ENCODE measurements around the gene CPVL. TPM values are rescaled to one million over a fixed set of nuclear protein-coding genes. Genes with fewer than 3 reads are reported as not detected.

Gene CPVL
- total RNA-seq, 1 experiment from 2014 or later, result 10.3 TPM

DNA sequence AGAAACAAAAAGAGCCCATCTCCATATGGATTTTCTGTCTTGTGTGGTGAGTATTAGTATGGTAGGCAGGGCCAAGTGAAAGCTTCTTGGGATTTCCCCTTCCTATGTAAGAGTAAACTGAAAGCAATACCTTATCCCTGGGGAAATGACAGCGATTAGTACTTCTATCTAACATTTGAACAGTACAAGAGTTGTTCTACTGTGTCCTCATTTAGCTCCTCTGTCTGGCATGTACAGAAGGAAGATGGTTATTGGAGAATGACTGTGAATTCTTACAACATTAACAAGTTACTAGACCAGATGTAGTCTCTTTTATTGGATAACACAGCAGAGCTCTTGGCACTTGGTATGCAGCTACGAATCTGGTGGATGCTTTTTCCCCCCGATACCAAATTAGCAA, 170.3 kb downstream of the CPVL start:
- no peaks in the 10 kb centered on the region for H3K36me3 ChIP-seq (ENCODE audit: control insufficient read depth in 1 of 2, insufficient read depth in 2 of 2, low read length in 2 of 2)
- H3K4me3 ChIP-seq (replicated peaks in 1 of 2; ENCODE audit: low read depth in 1 of 2, low read length in 2 of 2), result no peak overlapping the region
- no TSS peak for BruUV-seq (replicated peaks)
- RAD21 ChIA-PET (ENCODE audit: low non-redundant PET in 1 of 2, low total read pairs in 2 of 2, uncharacterized antibody in 2 of 2, unreplicated experiment in 2 of 2), result no interaction called here
- POLR2A ChIA-PET, result no interaction called here
- no peak for ATAC-seq
- no peaks in the 10 kb centered on the region for H4K20me1 ChIP-seq (ENCODE audit: insufficient read depth)
- intact Hi-C loops (cut with micrococcal nuclease), result no loop called here
- no peaks in the 10 kb centered on the region for H3K27me3 ChIP-seq (ENCODE audit: insufficient read depth, low read length)
- no peaks in the 10 kb centered on the region for H3K4me1 ChIP-seq (ENCODE audit: control insufficient read depth in 1 of 2, insufficient read depth in 2 of 2, low read length in 2 of 2)
- H3K9me3 ChIP-seq (ENCODE audit: control insufficient read depth in 1 of 2, insufficient read depth in 1 of 2, low read depth in 1 of 2, low read length in 2 of 2), result no peaks in the 10 kb centered on the region
- no peaks in the 10 kb centered on the region for H3K79me2 ChIP-seq (ENCODE audit: insufficient read depth, low read length)
- H2AFZ ChIP-seq (ENCODE audit: low read depth, low read length, poor library complexity, severe bottlenecking), result no peak overlapping the region
- DNase-seq (ENCODE audit: low read depth, low spot score), result no peak
- CTCF ChIA-PET, result no interaction called here
- no peak for TF ChIP-seq EGR1 (IDR thresholded peaks at IDR 0.05; ENCODE audit: low read depth)
- no peaks in the 10 kb centered on the region for H3K9me2 ChIP-seq (ENCODE audit: insufficient read depth)
- H3K9ac ChIP-seq (ENCODE audit: low read length), result no peak overlapping the region
- H3K4me2 ChIP-seq (ENCODE audit: low read length), result no peak overlapping the region
- H3K27ac ChIP-seq (ENCODE audit: low read depth, low read length), result no peak overlapping the region

DNA sequence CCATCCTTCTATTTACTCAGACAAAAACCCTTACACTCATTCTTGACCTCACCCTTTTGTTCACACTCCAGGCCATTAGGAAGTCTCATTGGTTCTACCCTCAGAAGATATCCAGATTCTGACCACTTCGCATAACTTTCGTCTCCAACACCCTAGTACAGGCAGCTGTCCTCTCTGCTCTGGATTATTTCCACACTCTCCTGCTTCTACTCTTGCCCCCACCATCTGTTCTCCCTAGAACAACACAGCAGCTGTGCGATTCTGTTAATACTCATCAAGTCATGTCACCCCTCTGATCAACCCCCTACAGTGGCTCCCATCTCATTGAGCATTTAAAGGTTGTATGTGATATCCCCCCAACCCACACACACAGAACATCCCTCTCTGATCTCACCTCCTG, 172.7 kb downstream of the CPVL start:
- H3K27ac ChIP-seq (ENCODE audit: low read depth, low read length), result no peak overlapping the region
- no peak for DNase-seq (ENCODE audit: low read depth, low spot score)
- ChIA-PET RAD21 (ENCODE audit: low non-redundant PET in 1 of 2, low total read pairs in 2 of 2, uncharacterized antibody in 2 of 2, unreplicated experiment in 2 of 2) (no interaction called here), POLR2A (no interaction called here), CTCF (no interaction called here)
- H4K20me1 ChIP-seq (ENCODE audit: insufficient read depth), result no peaks in the 10 kb centered on the region
- no peaks in the 10 kb centered on the region for H3K4me1 ChIP-seq (ENCODE audit: control insufficient read depth in 1 of 2, insufficient read depth in 2 of 2, low read length in 2 of 2)
- no peak overlapping the region for H3K4me2 ChIP-seq (ENCODE audit: low read length)
- no peak overlapping the region for H3K9ac ChIP-seq (ENCODE audit: low read length)
- no peaks in the 10 kb centered on the region for H3K27me3 ChIP-seq (ENCODE audit: insufficient read depth, low read length)
- H3K4me3 ChIP-seq (replicated peaks in 1 of 2; ENCODE audit: low read depth in 1 of 2, low read length in 2 of 2), result no peak overlapping the region
- no peaks in the 10 kb centered on the region for H3K9me2 ChIP-seq (ENCODE audit: insufficient read depth)
- no peak for ATAC-seq
- intact Hi-C loops (cut with micrococcal nuclease), result no loop called here
- H3K9me3 ChIP-seq (ENCODE audit: control insufficient read depth in 1 of 2, insufficient read depth in 1 of 2, low read depth in 1 of 2, low read length in 2 of 2), result no peaks in the 10 kb centered on the region
- TF ChIP-seq RAD21 (IDR thresholded peaks at IDR 0.05; ENCODE audit: low read depth) (no peak), YY1 (IDR thresholded peaks at IDR 0.05; ENCODE audit: extremely low read depth, insufficient replicate concordance, low read depth, low read length) (no peak), JUND (IDR thresholded peaks at IDR 0.05) (no peak), EZH2phosphoT487 (IDR thresholded peaks at IDR 0.05; ENCODE audit: borderline replicate concordance) (no peak), ELF1 (IDR thresholded peaks at IDR 0.05; ENCODE audit: borderline replicate concordance, low read depth) (no peak), EZH2 (IDR thresholded peaks at IDR 0.05) (no peak), MAX (IDR thresholded peaks at IDR 0.05) (no peak)
- H3K79me2 ChIP-seq (ENCODE audit: insufficient read depth, low read length), result no peaks in the 10 kb centered on the region
- H2AFZ ChIP-seq (ENCODE audit: low read depth, low read length, poor library complexity, severe bottlenecking), result no peak overlapping the region
- no TSS peak for BruUV-seq (replicated peaks)
- no peaks in the 10 kb centered on the region for H3K36me3 ChIP-seq (ENCODE audit: control insufficient read depth in 1 of 2, insufficient read depth in 2 of 2, low read length in 2 of 2)
